ENCODE measurements around the gene ELMO3. TPM values are rescaled to one million over a fixed set of nuclear protein-coding genes. Genes with fewer than 3 reads are reported as not detected.

Gene ELMO3
- total and polyA plus RNA-seq, 2 of the 13 experiments (the other 11 are each of a cell fraction or from before 2014, with no cell fraction given), result 2.6 to 4.0 TPM

DNA sequence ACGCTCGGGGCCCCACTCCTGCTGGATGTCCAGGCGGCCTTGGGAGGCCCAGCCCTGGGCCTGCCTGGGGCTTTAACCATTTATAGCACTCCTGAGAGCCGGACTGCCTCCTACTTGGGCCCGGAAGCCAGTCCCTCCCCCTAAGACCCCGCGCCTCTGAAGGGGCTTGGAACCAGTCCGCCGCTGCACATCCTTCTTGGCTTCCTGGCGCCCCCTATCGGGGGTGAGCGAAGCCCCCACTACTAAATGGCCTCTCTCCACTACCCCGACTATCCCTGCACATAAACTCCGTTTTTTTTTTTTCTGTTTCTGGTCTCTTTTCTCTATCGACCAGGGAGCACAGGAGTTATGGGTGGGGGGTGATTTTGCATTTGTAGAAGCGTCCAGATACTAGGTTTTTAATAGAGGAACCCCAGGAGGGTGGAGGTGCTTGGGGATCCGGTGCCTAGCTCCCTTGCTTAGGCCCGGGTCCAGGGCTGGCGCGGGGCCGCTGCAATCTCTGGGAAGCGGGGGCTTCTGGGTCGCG lies 29.2 kb upstream of the ELMO3 start (continued):
- TF ChIP-seq, protein P1, sequence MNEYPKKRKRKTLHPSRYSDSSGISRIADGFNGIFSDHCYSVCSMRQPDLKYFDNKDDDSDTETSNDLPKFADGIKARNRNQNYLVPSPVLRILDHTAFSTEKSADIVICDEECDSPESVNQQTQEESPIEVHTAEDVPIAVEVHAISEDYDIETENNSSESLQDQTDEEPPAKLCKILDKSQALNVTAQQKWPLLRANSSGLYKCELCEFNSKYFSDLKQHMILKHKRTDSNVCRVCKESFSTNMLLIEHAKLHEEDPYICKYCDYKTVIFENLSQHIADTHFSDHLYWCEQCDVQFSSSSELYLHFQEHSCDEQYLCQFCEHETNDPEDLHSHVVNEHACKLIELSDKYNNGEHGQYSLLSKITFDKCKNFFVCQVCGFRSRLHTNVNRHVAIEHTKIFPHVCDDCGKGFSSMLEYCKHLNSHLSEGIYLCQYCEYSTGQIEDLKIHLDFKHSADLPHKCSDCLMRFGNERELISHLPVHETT (CRISPR knock-in tag; conservative IDR thresholded peaks at IDR 0.05), result no peak
- TF ChIP-seq, protein P2, sequence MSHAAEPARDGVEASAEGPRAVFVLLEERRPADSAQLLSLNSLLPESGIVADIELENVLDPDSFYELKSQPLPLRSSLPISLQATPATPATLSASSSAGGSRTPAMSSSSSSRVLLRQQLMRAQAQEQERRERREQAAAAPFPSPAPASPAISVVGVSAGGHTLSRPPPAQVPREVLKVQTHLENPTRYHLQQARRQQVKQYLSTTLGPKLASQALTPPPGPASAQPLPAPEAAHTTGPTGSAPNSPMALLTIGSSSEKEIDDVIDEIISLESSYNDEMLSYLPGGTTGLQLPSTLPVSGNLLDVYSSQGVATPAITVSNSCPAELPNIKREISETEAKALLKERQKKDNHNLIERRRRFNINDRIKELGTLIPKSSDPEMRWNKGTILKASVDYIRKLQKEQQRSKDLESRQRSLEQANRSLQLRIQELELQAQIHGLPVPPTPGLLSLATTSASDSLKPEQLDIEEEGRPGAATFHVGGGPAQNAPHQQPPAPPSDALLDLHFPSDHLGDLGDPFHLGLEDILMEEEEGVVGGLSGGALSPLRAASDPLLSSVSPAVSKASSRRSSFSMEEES (CRISPR knock-in tag; IDR thresholded peaks at IDR 0.05), result no peak
- TF ChIP-seq, protein P3, sequence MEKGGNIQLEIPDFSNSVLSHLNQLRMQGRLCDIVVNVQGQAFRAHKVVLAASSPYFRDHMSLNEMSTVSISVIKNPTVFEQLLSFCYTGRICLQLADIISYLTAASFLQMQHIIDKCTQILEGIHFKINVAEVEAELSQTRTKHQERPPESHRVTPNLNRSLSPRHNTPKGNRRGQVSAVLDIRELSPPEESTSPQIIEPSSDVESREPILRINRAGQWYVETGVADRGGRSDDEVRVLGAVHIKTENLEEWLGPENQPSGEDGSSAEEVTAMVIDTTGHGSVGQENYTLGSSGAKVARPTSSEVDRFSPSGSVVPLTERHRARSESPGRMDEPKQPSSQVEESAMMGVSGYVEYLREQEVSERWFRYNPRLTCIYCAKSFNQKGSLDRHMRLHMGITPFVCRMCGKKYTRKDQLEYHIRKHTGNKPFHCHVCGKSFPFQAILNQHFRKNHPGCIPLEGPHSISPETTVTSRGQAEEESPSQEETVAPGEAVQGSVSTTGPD (CRISPR knock-in tag; IDR thresholded peaks at IDR 0.05), result no peak
- TF ChIP-seq TBP (CRISPR knock-in tag; IDR thresholded peaks at IDR 0.05) (no peak), EHMT2 (IDR thresholded peaks at IDR 0.05; ENCODE audit: borderline replicate concordance, low read depth, low read length) (no peak), SALL1 (CRISPR knock-in tag; IDR thresholded peaks at IDR 0.05) (no peak), ZNF143 (CRISPR knock-in tag; IDR thresholded peaks at IDR 0.05) (no peak), CHD2 (IDR thresholded peaks at IDR 0.05; ENCODE audit: low read depth, low read length) (no peak), RFXAP (CRISPR knock-in tag; IDR thresholded peaks at IDR 0.05; ENCODE audit: borderline replicate concordance) (no peak), ZNF17 (CRISPR knock-in tag; IDR thresholded peaks at IDR 0.05) (no peak), ZSCAN20 (CRISPR knock-in tag; IDR thresholded peaks at IDR 0.05; ENCODE audit: borderline replicate concordance) (no peak), SRSF4 (IDR thresholded peaks at IDR 0.05; ENCODE audit: low read depth, low read length, poor library complexity, severe bottlenecking) (no peak), ZNF337 (CRISPR knock-in tag; IDR thresholded peaks at IDR 0.05; ENCODE audit: borderline replicate concordance, low read depth) (no peak)
- TF ChIP-seq, protein P4, sequence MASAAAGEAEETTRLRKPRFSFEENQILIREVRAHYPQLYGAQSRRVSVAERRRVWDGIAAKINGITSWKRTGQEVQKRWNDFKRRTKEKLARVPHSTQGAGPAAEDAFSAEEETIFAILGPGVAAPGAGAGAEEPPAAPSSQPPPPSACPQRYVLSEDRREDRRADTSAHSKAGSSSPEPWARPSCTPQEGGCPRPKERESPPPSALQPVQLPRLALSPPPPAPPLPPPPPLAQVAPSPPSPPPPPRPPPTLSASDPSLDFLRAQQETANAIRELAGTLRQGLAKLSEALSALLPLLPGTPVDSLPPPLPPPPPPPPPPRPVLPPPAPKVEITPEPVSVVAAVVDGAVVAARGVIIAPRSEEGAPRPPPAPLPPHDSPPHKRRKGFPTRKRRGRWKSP (CRISPR knock-in tag; IDR thresholded peaks at IDR 0.05), result peak; percentile 75; the same call in 1 of the 2 replicates
- TF ChIP-seq, protein P5, sequence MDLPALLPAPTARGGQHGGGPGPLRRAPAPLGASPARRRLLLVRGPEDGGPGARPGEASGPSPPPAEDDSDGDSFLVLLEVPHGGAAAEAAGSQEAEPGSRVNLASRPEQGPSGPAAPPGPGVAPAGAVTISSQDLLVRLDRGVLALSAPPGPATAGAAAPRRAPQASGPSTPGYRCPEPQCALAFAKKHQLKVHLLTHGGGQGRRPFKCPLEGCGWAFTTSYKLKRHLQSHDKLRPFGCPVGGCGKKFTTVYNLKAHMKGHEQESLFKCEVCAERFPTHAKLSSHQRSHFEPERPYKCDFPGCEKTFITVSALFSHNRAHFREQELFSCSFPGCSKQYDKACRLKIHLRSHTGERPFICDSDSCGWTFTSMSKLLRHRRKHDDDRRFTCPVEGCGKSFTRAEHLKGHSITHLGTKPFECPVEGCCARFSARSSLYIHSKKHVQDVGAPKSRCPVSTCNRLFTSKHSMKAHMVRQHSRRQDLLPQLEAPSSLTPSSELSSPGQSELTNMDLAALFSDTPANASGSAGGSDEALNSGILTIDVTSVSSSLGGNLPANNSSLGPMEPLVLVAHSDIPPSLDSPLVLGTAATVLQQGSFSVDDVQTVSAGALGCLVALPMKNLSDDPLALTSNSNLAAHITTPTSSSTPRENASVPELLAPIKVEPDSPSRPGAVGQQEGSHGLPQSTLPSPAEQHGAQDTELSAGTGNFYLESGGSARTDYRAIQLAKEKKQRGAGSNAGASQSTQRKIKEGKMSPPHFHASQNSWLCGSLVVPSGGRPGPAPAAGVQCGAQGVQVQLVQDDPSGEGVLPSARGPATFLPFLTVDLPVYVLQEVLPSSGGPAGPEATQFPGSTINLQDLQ (CRISPR knock-in tag; IDR thresholded peaks at IDR 0.05), result no peak
- TF ChIP-seq, protein P6, sequence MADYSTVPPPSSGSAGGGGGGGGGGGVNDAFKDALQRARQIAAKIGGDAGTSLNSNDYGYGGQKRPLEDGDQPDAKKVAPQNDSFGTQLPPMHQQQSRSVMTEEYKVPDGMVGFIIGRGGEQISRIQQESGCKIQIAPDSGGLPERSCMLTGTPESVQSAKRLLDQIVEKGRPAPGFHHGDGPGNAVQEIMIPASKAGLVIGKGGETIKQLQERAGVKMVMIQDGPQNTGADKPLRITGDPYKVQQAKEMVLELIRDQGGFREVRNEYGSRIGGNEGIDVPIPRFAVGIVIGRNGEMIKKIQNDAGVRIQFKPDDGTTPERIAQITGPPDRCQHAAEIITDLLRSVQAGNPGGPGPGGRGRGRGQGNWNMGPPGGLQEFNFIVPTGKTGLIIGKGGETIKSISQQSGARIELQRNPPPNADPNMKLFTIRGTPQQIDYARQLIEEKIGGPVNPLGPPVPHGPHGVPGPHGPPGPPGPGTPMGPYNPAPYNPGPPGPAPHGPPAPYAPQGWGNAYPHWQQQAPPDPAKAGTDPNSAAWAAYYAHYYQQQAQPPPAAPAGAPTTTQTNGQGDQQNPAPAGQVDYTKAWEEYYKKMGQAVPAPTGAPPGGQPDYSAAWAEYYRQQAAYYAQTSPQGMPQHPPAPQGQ (CRISPR knock-in tag; IDR thresholded peaks at IDR 0.05; ENCODE audit: borderline replicate concordance), result no peak
- TF ChIP-seq, protein P7, sequence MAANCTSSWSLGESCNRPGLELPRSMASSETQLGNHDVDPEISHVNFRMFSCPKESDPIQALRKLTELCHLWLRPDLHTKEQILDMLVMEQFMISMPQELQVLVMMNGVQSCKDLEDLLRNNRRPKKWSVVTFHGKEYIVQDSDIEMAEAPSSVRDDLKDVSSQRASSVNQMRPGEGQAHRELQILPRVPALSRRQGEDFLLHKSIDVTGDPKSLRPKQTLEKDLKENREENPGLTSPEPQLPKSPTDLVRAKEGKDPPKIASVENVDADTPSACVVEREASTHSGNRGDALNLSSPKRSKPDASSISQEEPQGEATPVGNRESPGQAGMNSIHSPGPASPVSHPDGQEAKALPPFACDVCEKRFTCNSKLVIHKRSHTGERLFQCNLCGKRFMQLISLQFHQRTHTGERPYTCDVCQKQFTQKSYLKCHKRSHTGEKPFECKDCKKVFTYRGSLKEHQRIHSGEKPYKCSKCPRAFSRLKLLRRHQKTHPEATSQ (CRISPR knock-in tag; IDR thresholded peaks at IDR 0.05; ENCODE audit: borderline replicate concordance), result 0 out of 2 replicates have a peak, but pooled peaks have one; percentile 16

All from HepG2 (cell line).